ENCODE results near the gene SARDH. TPM values are rescaled to one million over a fixed set of nuclear protein-coding genes. Genes with fewer than 3 reads are reported as not detected.

Gene SARDH
- total RNA-seq, 1 donor from 2014 or later, result 12.9 TPM

DNA sequence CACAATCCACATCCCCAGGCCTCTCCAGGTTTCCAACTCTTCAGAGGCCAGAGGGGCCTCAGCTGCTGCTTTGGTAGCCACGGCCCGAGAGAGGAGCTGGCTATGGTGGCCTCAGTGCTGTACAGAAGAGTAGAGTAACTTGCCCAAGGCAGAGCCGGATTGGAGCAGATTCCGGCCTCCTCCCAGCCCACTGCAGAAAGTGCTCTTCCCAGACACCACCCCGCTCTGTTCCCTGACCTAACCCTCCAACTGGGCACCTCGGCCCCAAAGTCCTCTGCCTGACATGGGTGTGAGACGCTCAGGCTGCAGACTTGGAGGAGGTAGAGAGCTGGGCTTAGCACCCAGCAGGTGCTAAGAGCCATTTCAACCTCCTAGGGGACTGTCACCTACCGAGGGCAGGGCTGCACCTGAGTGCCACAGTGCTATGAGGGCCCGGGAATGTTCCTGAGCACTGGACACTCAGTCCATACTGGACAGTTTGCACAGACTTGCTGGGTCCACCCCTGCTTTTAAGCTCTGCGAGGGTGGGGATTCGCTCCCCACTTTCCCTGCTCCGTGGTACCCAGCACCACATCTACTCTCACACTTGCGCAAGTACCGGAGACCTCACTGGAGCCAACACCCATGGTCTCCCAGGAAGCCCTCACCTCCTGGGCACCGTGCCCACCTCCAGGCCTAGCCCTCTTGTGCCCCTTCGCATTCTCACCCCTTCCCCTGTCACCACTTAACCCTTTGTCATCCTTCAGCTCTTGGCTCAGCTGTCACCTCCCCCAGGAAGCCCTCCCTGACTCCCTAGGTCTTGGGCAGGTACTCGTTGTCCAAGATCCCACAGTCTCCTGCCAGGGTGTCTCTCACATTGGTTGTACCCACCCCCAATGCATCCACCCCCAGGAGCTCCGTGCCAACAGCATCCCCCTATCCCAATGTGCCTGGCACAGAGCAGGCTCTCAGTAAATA is 52.2 kb downstream of the SARDH start:
- DNase-seq (ENCODE audit: low spot score in 2 of 2, unreplicated experiment in 2 of 2), result no peak
- TF ChIP-seq, protein P1, sequence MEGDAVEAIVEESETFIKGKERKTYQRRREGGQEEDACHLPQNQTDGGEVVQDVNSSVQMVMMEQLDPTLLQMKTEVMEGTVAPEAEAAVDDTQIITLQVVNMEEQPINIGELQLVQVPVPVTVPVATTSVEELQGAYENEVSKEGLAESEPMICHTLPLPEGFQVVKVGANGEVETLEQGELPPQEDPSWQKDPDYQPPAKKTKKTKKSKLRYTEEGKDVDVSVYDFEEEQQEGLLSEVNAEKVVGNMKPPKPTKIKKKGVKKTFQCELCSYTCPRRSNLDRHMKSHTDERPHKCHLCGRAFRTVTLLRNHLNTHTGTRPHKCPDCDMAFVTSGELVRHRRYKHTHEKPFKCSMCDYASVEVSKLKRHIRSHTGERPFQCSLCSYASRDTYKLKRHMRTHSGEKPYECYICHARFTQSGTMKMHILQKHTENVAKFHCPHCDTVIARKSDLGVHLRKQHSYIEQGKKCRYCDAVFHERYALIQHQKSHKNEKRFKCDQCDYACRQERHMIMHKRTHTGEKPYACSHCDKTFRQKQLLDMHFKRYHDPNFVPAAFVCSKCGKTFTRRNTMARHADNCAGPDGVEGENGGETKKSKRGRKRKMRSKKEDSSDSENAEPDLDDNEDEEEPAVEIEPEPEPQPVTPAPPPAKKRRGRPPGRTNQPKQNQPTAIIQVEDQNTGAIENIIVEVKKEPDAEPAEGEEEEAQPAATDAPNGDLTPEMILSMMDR (IDR thresholded peaks at IDR 0.05; ENCODE audit: unreplicated experiment), result no peak
- Mint-ChIP-seq H3K27ac (no peak overlapping the region), H3K4me1 (peaks cover 45% of the 10 kb centered on the region), H3K36me3 (no peaks in the 10 kb centered on the region), H3K9me3 (no peaks in the 10 kb centered on the region), H3K27me3 (ENCODE audit: low read depth) (no peaks in the 10 kb centered on the region), H3K4me3 (no peak overlapping the region)

DNA sequence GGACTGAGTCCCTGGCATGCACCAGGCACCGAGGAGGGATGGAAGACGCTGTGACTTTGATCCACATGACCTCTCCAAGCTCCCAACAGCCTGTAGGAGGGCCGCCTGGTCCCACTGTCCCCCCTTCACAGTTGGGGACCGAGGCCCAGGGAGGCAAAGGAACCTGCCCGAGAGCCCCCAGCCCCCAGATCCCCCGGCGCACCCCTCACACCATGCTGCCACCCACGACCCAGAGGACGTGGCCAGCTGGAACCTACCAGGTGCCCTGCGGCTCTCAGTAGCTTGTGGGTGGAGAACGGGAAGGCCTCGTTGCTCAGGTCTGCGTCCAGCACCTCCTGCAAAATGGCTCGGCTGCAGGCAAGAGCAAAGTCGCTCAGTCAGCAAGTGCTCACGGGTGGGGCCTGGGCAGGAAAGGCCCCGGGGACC is 53.2 kb downstream of the SARDH start:
- TF ChIP-seq, protein P1 (IDR thresholded peaks at IDR 0.05; ENCODE audit: unreplicated experiment), result no peak
- no peaks in the 10 kb centered on the region for H3K27me3 Mint-ChIP-seq (ENCODE audit: low read depth)

DNA sequence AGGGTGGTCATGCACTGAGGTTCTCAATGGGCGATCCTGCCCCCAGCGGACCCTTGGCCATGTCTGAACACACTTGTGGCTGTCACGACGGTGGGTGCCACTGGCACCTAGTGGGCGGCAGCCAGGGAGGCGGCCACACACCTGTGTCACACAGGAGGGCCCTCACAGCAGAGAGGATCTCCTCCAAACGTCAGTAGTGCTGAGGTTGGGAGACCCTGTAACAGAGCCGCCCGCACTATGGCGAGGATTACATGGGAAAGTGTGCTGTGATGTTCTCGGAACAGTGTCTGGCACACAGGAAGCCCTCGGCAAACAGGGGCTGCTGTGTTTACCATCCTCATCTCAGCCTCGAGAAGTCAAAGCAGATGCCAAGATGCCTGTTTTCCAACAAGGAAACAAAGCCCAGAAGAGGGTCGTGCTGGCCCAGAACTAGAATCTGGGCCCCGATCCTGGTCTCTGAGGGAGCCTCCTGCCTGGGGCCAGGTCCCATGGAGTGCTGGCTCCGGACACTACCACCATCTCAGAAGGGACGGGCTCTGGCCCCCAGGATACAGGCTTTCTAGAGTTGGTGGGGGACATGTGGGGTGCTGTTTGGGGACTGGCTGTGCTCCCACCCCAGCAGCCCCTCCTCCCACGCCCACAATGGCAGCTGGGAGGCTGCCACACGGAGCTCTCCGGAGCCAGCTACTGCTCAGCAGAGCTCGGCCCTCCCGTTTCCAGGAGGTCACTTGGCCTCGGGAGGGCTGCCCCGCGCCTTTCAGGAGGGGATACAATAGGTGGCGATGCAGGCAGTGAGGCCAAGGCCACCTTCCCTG is 53.8 kb downstream of the SARDH start:
- Mint-ChIP-seq H3K4me3 (no peak overlapping the region), H3K27ac (peak overlapping the region; percentile 88), H3K27me3 (ENCODE audit: low read depth) (no peaks in the 10 kb centered on the region), H3K4me1 (peaks cover 31% of the 10 kb centered on the region), H3K36me3 (no peaks in the 10 kb centered on the region), H3K9me3 (no peaks in the 10 kb centered on the region)
- TF ChIP-seq, protein P1 (IDR thresholded peaks at IDR 0.05; ENCODE audit: unreplicated experiment), result no peak
- no peak for DNase-seq (ENCODE audit: low spot score in 2 of 2, unreplicated experiment in 2 of 2)

More for the DNA sequence above, 53.2 kb downstream of the SARDH start:
- Mint-ChIP-seq H3K36me3 (no peaks in the 10 kb centered on the region), H3K4me1 (peaks cover 37% of the 10 kb centered on the region), H3K27ac (no peak overlapping the region), H3K9me3 (no peaks in the 10 kb centered on the region), H3K4me3 (no peak overlapping the region)
- DNase-seq (ENCODE audit: low spot score in 2 of 2, unreplicated experiment in 2 of 2), result no peak

DNA sequence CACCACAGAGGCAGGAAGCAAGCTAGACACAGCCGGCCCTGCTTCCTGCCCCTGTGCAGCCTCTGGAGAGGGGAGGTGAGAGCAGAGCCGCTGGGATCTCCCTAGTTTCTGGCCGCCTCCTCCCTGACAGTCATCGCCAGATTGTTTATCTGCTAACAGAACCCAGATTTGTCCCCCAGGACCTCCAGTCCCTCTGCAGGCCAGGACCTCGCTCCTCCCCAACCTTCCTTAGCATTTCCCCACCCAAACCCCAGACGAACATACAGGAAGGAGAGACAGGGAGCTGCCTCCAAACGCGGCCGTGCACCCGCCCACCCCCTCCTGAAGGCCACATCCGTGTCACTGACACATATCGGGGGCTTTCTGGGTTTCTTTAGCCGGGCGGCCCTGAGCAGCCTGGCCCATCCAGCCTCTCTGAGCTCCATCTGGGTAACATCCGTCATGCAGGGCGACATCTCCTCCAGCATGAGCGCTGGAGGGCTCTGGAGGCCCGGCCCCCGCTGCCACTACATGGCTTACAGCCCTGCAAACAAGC is 54.5 kb downstream of the SARDH start:
- Mint-ChIP-seq H3K27ac (peak overlapping the region; percentile 88), H3K36me3 (no peaks in the 10 kb centered on the region), H3K4me1 (peaks cover 26% of the 10 kb centered on the region), H3K4me3 (no peak overlapping the region), H3K9me3 (no peaks in the 10 kb centered on the region), H3K27me3 (ENCODE audit: low read depth) (no peaks in the 10 kb centered on the region)
- no peak for DNase-seq (ENCODE audit: low spot score in 2 of 2, unreplicated experiment in 2 of 2)
- TF ChIP-seq, protein P1 (IDR thresholded peaks at IDR 0.05; ENCODE audit: unreplicated experiment), result no peak

DNA sequence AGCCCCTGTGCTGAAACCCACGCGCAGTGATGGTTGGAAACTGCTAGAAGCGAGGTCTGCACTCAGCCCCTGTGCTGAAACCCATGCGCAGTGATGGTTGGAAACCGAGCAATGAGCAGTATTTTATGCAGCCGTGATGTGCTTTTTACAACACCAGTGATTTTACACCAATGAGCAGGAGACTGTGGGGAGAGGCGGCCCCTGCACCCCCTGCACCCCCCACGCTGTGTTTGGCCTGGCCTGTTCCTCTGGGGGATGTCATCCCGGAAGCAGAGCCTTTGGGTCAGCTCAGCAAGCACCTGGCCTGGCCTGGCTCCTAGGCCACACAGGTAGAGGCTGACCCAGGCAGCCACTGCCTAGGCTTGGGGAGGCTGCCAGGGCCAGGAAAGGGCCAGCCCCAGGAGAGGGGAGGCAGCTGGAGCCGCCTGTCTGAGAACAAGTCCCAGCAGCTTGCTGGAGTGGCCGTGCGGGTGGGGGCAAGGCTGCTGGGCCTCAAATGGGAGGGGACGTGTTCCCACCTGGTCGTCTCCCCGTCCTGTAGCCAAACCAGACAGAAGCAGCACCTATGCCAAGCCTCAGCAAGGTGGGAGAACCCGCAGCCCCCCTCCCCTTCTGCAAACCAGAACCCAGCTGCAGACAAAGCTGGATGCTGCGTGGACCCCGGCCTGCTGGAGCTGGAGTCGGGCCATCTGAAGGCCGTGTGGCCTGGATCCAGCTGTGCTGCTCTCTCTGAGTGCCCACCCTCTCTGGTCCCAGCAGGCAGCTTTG is 55.1 kb downstream of the SARDH start:
- H3K27ac Mint-ChIP-seq, result no peak overlapping the region
- TF ChIP-seq, protein P1 (IDR thresholded peaks at IDR 0.05; ENCODE audit: unreplicated experiment), result no peak
- H3K4me1 Mint-ChIP-seq, result peaks cover 20% of the 10 kb centered on the region
- no peaks in the 10 kb centered on the region for H3K27me3 Mint-ChIP-seq (ENCODE audit: low read depth)
- no peaks in the 10 kb centered on the region for H3K9me3 Mint-ChIP-seq
- no peak for DNase-seq (ENCODE audit: low spot score in 2 of 2, unreplicated experiment in 2 of 2)
- H3K4me3 Mint-ChIP-seq, result no peak overlapping the region
- H3K36me3 Mint-ChIP-seq, result no peaks in the 10 kb centered on the region

Data from mesothelial cell of epicardium (in vitro differentiated cells).